Ishikawa (cell line): ENCODE data around the gene BCCIP.

Source experiments
- EP300 ChIP-seq: IDR thresholded peaks from 2 replicates; pipeline ENCODE4 v1.6.1; 2012; ENCODE audit warnings: borderline replicate concordance
- RAD21 ChIP-seq: IDR thresholded peaks from 2 replicates; pipeline ENCODE4 v1.6.1; 2012; ENCODE audit warnings: low read depth
- REST ChIP-seq: IDR thresholded peaks from 2 replicates; pipeline ENCODE4 v1.6.1; 2012; ENCODE audit warnings: low read depth, mild to moderate bottlenecking
- ZBTB7A ChIP-seq: IDR thresholded peaks from 2 replicates; pipeline ENCODE4 v1.6.1; 2012; ENCODE audit warnings: low read depth
- TF ChIP-seq, protein P1 (sequence below): IDR thresholded peaks from 2 replicates; pipeline ENCODE4 v1.6.1; 2012

- TF ChIP-seq RAD21 (no peak), EP300 (no peak), REST (no peak), ZBTB7A (no peak)
- TF ChIP-seq, protein P1, sequence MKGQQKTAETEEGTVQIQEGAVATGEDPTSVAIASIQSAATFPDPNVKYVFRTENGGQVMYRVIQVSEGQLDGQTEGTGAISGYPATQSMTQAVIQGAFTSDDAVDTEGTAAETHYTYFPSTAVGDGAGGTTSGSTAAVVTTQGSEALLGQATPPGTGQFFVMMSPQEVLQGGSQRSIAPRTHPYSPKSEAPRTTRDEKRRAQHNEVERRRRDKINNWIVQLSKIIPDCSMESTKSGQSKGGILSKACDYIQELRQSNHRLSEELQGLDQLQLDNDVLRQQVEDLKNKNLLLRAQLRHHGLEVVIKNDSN: no peak
These were observed 44.8 kb upstream of the BCCIP start for GRCh38 chr10:125778556-125778955.
